Peyer's patch (tissue), 4 donors: Measurements from ENCODE around the gene CHAF1A.

Experiments used
- POLR2A ChIP-seq, 2 donors: fragments of 450-650 bp; IDR thresholded peaks; one replicate each; pipeline ENCODE4 v1.5.1; 2017; ENCODE audit warnings: antibody characterized with exemption in 2 of 2, mild to moderate bottlenecking in 2 of 2, moderate library complexity in 2 of 2
- TF ChIP-seq, protein P1 (sequence below), 6 experiments: fragments of 450-650 bp in 4 of 6; fragments of 200-600 bp in 2 of 6; sonication (generic) in 1 of 6; IDR thresholded peaks; one replicate each; pipeline ENCODE4 v1.5.1; 2017 to 2019; ENCODE audit warnings: antibody characterized with exemption in 6 of 6, mild to moderate bottlenecking in 3 of 6, moderate library complexity in 1 of 6

DNA sequence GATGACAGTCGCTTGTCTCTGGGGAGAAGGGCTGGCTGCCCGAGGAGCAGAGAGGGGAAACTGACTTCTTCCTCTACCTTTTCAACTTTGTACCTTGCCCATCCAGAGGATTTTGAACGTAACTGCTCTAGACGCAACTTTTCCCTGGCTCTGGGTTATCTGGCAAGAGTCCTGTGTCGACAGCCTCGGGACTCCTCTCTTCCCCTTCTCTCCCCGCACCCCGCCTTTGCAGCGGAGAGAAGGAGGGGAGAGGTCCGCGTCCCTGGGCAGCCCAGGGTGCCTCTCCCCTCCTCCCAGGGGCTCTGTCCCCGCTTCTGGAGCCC, 2.7 kb upstream of the CHAF1A start:
- TF ChIP-seq POLR2A (IDR thresholded peaks at IDR 0.05), result peak in 1 of 2 donors; percentile 24
- TF ChIP-seq, protein P1, sequence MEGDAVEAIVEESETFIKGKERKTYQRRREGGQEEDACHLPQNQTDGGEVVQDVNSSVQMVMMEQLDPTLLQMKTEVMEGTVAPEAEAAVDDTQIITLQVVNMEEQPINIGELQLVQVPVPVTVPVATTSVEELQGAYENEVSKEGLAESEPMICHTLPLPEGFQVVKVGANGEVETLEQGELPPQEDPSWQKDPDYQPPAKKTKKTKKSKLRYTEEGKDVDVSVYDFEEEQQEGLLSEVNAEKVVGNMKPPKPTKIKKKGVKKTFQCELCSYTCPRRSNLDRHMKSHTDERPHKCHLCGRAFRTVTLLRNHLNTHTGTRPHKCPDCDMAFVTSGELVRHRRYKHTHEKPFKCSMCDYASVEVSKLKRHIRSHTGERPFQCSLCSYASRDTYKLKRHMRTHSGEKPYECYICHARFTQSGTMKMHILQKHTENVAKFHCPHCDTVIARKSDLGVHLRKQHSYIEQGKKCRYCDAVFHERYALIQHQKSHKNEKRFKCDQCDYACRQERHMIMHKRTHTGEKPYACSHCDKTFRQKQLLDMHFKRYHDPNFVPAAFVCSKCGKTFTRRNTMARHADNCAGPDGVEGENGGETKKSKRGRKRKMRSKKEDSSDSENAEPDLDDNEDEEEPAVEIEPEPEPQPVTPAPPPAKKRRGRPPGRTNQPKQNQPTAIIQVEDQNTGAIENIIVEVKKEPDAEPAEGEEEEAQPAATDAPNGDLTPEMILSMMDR (IDR thresholded peaks at IDR 0.05), result no peak
